DMS114 treated with DMSO at 0.1 percent for 48 hours (cell line): ENCODE measurements around the gene OSBPL2.
A peak's percentile ranks its signal among the peaks of the same experiment; 100 is the strongest.

Experiments
- DNase-seq: peaks from one replicate; lab custom pipeline; 2025; ENCODE audit not compliant: unreplicated experiment; lab: John Stamatoyannopoulos, UW

Gene OSBPL2

GRCh38 chr20:62237801-62238568, at the start of gene OSBPL2:
TSS of gene OSBPL2 (plus strand) at chr20:62238521. CDS start at chr20:62256185, 17,664 bp downstream.
- peak; percentile 92 for DNase-seq

GRCh38 chr20:62190639-62191411, 47.5 kb upstream of the OSBPL2 start:
- no peak for DNase-seq

GRCh38 chr20:62191781-62192559, 46.4 kb upstream of the OSBPL2 start:
- DNase-seq, result no peak

GRCh38 chr20:62192635-62193034, 45.7 kb upstream of the OSBPL2 start:
- DNase-seq, result no peak

- no peak for DNase-seq
These were observed 45.0 kb upstream of the OSBPL2 start for GRCh38 chr20:62193079-62194025.

GRCh38 chr20:62195075-62195405, 43.3 kb upstream of the OSBPL2 start:
- no peak for DNase-seq

GRCh38 chr20:62195736-62196135, 42.6 kb upstream of the OSBPL2 start:
- DNase-seq, result no peak

GRCh38 chr20:62196286-62196685, 42.0 kb upstream of the OSBPL2 start:
- no peak for DNase-seq

GRCh38 chr20:62197311-62197710, 41.0 kb upstream of the OSBPL2 start:
- DNase-seq, result no peak

- DNase-seq, result no peak
These were observed 40.5 kb upstream of the OSBPL2 start for GRCh38 chr20:62197801-62198200.

GRCh38 chr20:62198496-62198895, 39.8 kb upstream of the OSBPL2 start:
- no peak for DNase-seq

- DNase-seq, result no peak
These were observed 39.4 kb upstream of the OSBPL2 start for GRCh38 chr20:62198931-62199330.

GRCh38 chr20:62200491-62201172, 37.7 kb upstream of the OSBPL2 start:
- no peak for DNase-seq

- no peak for DNase-seq
These were observed 36.9 kb upstream of the OSBPL2 start for GRCh38 chr20:62201173-62202082.

GRCh38 chr20:62202083-62202395, 36.3 kb upstream of the OSBPL2 start:
- DNase-seq, result no peak

- no peak for DNase-seq
These were observed 35.5 kb upstream of the OSBPL2 start for GRCh38 chr20:62202676-62203377.

GRCh38 chr20:62203378-62204030, 34.8 kb upstream of the OSBPL2 start:
- DNase-seq, result no peak
